HepG2 (cell line): ENCODE data around the gene ZMIZ2.

Experiments used
- BCLAF1 ChIP-seq: fragments of 450-650 bp; IDR thresholded peaks from 2 replicates; pipeline ENCODE4 v1.6.1; 2017; ENCODE audit warnings: mild to moderate bottlenecking
- CEBPB ChIP-seq: IDR thresholded peaks from 2 replicates; pipeline ENCODE4 v1.6.1; 2011; ENCODE audit warnings: low read depth, low read length, improper control_type of control experiment, borderline replicate concordance
- CTCF ChIP-seq: sonication (generic); formaldehyde crosslinking; IDR thresholded peaks from 2 replicates; pipeline ENCODE4 v1.5.0; 2020; ENCODE audit warnings: mild to moderate bottlenecking, missing genetic modification reagents, moderate library complexity
- KLF11 ChIP-seq: IDR thresholded peaks from 2 replicates; pipeline ENCODE4 v1.6.1; 2016; ENCODE audit warnings: missing compliant biosample characterization
- MEF2D ChIP-seq: sonication (generic); formaldehyde crosslinking; IDR thresholded peaks from 2 replicates; pipeline ENCODE4 v1.5.1; 2020; ENCODE audit warnings: mild to moderate bottlenecking, missing genetic modification reagents
- POLR2AphosphoS5 ChIP-seq: IDR thresholded peaks from 2 replicates; pipeline ENCODE4 v1.6.1; 2012; ENCODE audit warnings: low read depth, low read length
- SIN3A ChIP-seq: IDR thresholded peaks from 2 replicates; pipeline ENCODE4 v1.6.1; 2011; ENCODE audit warnings: low read depth, mild to moderate bottlenecking, control low read depth, low read length, borderline replicate concordance
- TBP ChIP-seq: sonication (generic); formaldehyde crosslinking; IDR thresholded peaks from 2 replicates; pipeline ENCODE4 v1.5.0; 2020; ENCODE audit warnings: missing genetic modification reagents
- UBTF ChIP-seq: sonication (generic); formaldehyde crosslinking; IDR thresholded peaks from 2 replicates; pipeline ENCODE4 v1.4.0; 2020; ENCODE audit warnings: mild to moderate bottlenecking, missing genetic modification reagents
- TF ChIP-seq, protein P1 (sequence below): sonication (generic); formaldehyde crosslinking; IDR thresholded peaks from 2 replicates; pipeline ENCODE4 v1.4.0; 2020; ENCODE audit warnings: low read depth, missing genetic modification reagents
- TF ChIP-seq, protein P2 (sequence below): sonication (generic); formaldehyde crosslinking; conservative IDR thresholded peaks from 2 replicates; pipeline ENCODE4 v1.8.1; 2023; ENCODE audit warnings: missing genetic modification reagents
- TF ChIP-seq, protein P3 (sequence below): IDR thresholded peaks from 2 replicates; pipeline ENCODE4 v1.6.1; 2016; ENCODE audit warnings: control low read depth

GRCh38 chr7:44805950-44806349 lies 57.3 kb downstream of the ZMIZ2 start:
- TF ChIP-seq POLR2AphosphoS5: no peak
- TF ChIP-seq CTCF (CRISPR knock-in tag): no peak
- TF ChIP-seq BCLAF1: no peak
- no peak for TF ChIP-seq MEF2D (CRISPR knock-in tag)
- TF ChIP-seq UBTF: no peak
- TF ChIP-seq KLF11: no peak
- TF ChIP-seq SIN3A: no peak
- TF ChIP-seq TBP: no peak
- no peak for TF ChIP-seq CEBPB
- TF ChIP-seq, protein P1, sequence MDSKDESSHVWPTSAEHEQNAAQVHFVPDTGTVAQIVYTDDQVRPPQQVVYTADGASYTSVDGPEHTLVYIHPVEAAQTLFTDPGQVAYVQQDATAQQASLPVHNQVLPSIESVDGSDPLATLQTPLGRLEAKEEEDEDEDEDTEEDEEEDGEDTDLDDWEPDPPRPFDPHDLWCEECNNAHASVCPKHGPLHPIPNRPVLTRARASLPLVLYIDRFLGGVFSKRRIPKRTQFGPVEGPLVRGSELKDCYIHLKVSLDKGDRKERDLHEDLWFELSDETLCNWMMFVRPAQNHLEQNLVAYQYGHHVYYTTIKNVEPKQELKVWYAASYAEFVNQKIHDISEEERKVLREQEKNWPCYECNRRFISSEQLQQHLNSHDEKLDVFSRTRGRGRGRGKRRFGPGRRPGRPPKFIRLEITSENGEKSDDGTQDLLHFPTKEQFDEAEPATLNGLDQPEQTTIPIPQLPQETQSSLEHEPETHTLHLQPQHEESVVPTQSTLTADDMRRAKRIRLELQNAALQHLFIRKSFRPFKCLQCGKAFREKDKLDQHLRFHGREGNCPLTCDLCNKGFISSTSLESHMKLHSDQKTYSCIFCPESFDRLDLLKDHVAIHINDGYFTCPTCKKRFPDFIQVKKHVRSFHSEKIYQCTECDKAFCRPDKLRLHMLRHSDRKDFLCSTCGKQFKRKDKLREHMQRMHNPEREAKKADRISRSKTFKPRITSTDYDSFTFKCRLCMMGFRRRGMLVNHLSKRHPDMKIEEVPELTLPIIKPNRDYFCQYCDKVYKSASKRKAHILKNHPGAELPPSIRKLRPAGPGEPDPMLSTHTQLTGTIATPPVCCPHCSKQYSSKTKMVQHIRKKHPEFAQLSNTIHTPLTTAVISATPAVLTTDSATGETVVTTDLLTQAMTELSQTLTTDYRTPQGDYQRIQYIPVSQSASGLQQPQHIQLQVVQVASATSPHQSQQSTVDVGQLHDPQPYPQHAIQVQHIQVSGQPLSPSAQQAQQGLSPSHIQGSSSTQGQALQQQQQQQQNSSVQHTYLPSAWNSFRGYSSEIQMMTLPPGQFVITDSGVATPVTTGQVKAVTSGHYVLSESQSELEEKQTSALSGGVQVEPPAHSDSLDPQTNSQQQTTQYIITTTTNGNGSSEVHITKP: no peak
- TF ChIP-seq, protein P2, sequence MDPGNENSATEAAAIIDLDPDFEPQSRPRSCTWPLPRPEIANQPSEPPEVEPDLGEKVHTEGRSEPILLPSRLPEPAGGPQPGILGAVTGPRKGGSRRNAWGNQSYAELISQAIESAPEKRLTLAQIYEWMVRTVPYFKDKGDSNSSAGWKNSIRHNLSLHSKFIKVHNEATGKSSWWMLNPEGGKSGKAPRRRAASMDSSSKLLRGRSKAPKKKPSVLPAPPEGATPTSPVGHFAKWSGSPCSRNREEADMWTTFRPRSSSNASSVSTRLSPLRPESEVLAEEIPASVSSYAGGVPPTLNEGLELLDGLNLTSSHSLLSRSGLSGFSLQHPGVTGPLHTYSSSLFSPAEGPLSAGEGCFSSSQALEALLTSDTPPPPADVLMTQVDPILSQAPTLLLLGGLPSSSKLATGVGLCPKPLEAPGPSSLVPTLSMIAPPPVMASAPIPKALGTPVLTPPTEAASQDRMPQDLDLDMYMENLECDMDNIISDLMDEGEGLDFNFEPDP (CRISPR knock-in tag): no peak
- TF ChIP-seq, protein P3, sequence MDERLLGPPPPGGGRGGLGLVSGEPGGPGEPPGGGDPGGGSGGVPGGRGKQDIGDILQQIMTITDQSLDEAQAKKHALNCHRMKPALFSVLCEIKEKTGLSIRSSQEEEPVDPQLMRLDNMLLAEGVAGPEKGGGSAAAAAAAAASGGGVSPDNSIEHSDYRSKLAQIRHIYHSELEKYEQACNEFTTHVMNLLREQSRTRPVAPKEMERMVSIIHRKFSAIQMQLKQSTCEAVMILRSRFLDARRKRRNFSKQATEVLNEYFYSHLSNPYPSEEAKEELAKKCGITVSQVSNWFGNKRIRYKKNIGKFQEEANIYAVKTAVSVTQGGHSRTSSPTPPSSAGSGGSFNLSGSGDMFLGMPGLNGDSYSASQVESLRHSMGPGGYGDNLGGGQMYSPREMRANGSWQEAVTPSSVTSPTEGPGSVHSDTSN: no peak
